Subcutaneous adipose tissue (tissue), 4 donors: Measurements from ENCODE around the gene NDUFA1. TPM values are rescaled to one million over a fixed set of nuclear protein-coding genes. Genes with fewer than 3 reads are reported as not detected.

ENCODE experiments used
- CTCF ChIP-seq: fragments of 450-650 bp; IDR thresholded peaks from one replicate; pipeline ENCODE4 v1.5.1; 2016; ENCODE audit warnings: low read depth, mild to moderate bottlenecking, control low read depth, antibody characterized with exemption, moderate library complexity
- total RNA-seq, 4 donors: library from RNA; depleted of rRNA; stranded (reverse); fragments of >200 nt; gene quantifications; one replicate each; pipeline ENCODE4 v1.1.0, GENCODE V29; 2016

Gene NDUFA1
- total RNA-seq, 4 donors from 2014 or later: 50.7 to 105 (median 57.8) TPM

GRCh38 chrX:119870626-119871131, 953 bp upstream of the NDUFA1 start:
- no peak for TF ChIP-seq CTCF

DNA sequence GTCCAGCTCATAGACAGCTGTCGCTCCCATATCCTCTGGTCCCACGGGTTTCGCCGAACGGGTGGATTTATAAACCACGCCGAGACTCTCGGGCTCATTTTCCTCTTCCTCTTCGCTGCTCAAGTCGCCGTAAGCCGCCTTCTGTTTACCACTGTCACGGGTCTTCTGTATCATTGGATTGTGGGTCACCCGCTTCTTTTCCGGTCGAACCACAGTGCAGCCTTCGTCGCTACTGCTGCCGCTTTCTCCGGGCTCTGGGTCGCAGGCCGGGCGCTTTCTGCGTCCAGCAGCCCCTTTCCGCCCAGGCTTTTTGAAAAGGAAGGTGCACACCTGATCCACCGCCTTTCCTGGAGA, 410 bp upstream of the NDUFA1 start:
- no peak for TF ChIP-seq CTCF

DNA sequence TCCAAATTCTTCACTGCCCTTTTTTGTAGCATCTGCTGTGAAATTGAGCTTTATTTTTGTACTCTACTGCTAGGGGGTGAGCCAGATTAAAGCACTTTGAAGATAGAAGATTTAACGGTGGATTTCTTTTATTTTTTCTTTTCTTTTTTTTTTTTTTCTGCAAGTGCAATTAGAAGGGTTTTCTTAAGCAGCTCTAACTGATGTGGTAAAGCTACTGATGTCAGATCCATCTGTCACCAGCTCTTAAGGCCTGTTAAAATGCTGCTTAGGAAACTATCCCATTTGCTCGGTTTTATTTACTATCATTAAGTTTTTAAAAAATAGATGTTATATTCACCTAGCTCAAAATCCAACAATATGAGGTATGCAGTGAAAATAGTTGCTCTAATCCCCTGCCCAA, 7.1 kb downstream of the NDUFA1 start:
- TF ChIP-seq CTCF: no peak

DNA sequence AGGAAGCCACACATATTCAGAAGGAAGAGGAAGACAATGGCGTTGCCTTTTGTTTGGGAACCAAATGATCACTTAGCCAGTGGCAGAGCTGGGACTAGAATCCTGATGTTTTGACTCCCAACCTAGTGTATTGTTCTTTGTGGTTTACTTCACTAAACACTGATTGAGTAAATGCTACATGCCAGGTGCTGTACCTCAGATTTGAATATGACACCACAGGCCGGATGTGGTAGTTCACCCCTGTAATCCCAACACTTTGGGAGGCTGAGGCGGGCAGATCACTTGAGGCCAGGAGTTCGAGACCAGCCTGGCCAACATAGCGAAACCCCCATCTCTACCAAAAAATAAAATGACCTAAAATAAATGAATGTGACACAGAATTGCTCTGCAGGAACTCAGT, 8.4 kb downstream of the NDUFA1 start:
- no peak for TF ChIP-seq CTCF

GRCh38 chrX:119880552-119881437, 9.2 kb downstream of the NDUFA1 start:
- no peak for TF ChIP-seq CTCF

DNA sequence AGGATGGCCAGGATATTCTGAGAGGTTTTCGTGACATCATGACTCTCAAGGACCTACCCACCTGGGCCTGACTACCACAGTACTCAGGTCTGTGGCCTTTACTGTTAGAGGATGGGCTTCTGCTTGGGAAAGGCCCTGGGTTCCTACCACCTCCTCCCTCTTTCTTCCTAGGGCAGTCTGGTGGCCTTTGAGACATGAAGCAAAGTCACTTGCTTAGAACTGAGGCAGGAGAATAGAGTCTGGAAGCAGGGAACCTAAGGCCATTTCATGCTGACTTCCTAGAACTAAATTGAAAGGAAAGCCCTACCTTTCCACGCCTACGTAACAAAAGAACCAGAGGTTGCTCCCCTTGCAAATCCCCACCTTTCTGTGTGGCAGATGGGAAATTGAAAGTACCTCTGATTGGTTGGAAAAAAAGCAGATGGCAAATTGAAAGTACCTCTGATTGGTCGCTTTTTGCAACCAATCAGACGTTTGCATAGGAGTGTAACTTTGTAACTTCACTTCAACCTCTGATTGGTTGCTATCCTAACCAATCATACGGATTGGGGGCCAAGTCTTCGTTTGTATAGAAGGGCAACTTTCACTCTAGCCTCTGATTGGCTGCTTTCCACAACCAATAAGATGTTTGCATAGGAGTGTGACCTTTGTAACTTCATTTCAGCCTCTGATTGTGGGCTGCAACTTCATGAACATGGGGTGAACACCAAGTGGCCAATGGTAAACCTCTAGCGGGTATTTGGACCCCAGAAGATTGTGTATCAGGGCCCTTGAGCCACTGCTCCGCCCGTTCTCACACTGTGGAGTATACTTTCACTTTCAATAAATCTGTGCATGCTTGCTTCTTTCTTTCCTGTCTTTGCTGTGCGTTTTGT, 14.2 kb downstream of the NDUFA1 start:
- no peak for TF ChIP-seq CTCF
